Gastrocnemius medialis (tissue), 4 donors: ENCODE measurements around the gene IGFBP4. TPM values are rescaled to one million over a fixed set of nuclear protein-coding genes. Genes with fewer than 3 reads are reported as not detected.

Experiments used
- ATAC-seq, 2 donors: fragments of 150-250 bp; one replicate each; pipeline ENCODE4 v1.9.1; 2016
- DNase-seq, 2 donors: peaks; one replicate each; pipeline ENCODE4 v3.0.0-alpha.2; 2019
- H3K27ac ChIP-seq, 4 donors: fragments of 200-600 bp; sonication (generic); 1 replicate in 1 of 4; 2 replicates in 3 of 4; pipeline ENCODE4 v1.5.1; 2016 to 2018; ENCODE audit warnings: mild to moderate bottlenecking in 2 of 4, moderate library complexity in 1 of 4
- H3K27me3 ChIP-seq, 3 donors: fragments of 200-600 bp; sonication (generic) in 2 of 3; 1 replicate in 1 of 3; 2 replicates in 2 of 3; pipeline versions ENCODE4 v1.5.1 to v1.6.0; 2016 to 2019; ENCODE audit warnings: mild to moderate bottlenecking in 1 of 3, moderate library complexity in 1 of 3
- H3K36me3 ChIP-seq, 2 donors: fragments of 200-600 bp; sonication (generic) in 1 of 2; one replicate each; pipeline ENCODE4 v1.5.1; 2017 to 2018
- H3K4me1 ChIP-seq, 2 donors: fragments of 200-600 bp; sonication (generic) in 1 of 2; one replicate each; pipeline ENCODE4 v1.5.1; 2016 to 2017; ENCODE audit warnings: mild to moderate bottlenecking in 2 of 2
- H3K4me3 ChIP-seq, 4 donors: fragments of 200-600 bp; sonication (generic) in 3 of 4; 1 replicate in 1 of 4; 2 replicates in 3 of 4; pipeline ENCODE4 v1.5.1; 2016 to 2019; ENCODE audit warnings: mild to moderate bottlenecking in 2 of 4
- H3K9me3 ChIP-seq, 3 donors: fragments of 200-600 bp; sonication (generic) in 2 of 3; 1 replicate in 1 of 3; 2 replicates in 2 of 3; pipeline ENCODE4 v1.5.1; 2016 to 2019
- POLR2A ChIP-seq, 2 donors: fragments of 450-650 bp; IDR thresholded peaks; one replicate each; pipeline ENCODE4 v1.6.1; 2017; ENCODE audit warnings: antibody characterized with exemption in 2 of 2, mild to moderate bottlenecking in 2 of 2, moderate library complexity in 2 of 2
- in situ Hi-C, 4 donors: fragments of 200-750 bp; cut with MboI; loops; one replicate each; pipeline versions ENCODE4 v1.15.0 to v1.8.0; 2017; ENCODE audit warnings: low sequenced_read_pairs in 4 of 4
- intact Hi-C: fragments of 100-400 bp; cut with DNase I; formaldehyde crosslinking; loops from one replicate; pipeline ENCODE4 v1.15.1; 2023; ENCODE audit warnings: low total_unique reads
- total RNA-seq, 4 donors: library from RNA; depleted of rRNA; stranded (reverse); fragments of >200 nt; gene quantifications; one replicate each; pipeline versions ENCODE4 v1.1.0 to v1.2.3, GENCODE V29; 2016
- TF ChIP-seq, protein P1 (sequence below), 5 experiments: fragments of 450-650 bp in 3 of 5; fragments of 200-600 bp in 2 of 5; sonication (generic) in 2 of 5; IDR thresholded peaks in 4 of 5; conservative IDR thresholded peaks in 1 of 5; 1 replicate in 4 of 5; 2 replicates in 1 of 5; pipeline ENCODE4 v1.5.1; 2016 to 2019; ENCODE audit warnings: antibody characterized with exemption in 5 of 5, mild to moderate bottlenecking in 3 of 5, moderate library complexity in 3 of 5

Gene IGFBP4
- total RNA-seq, 4 donors from 2014 or later: 14.5 to 56.8 (median 36.5) TPM

DNA sequence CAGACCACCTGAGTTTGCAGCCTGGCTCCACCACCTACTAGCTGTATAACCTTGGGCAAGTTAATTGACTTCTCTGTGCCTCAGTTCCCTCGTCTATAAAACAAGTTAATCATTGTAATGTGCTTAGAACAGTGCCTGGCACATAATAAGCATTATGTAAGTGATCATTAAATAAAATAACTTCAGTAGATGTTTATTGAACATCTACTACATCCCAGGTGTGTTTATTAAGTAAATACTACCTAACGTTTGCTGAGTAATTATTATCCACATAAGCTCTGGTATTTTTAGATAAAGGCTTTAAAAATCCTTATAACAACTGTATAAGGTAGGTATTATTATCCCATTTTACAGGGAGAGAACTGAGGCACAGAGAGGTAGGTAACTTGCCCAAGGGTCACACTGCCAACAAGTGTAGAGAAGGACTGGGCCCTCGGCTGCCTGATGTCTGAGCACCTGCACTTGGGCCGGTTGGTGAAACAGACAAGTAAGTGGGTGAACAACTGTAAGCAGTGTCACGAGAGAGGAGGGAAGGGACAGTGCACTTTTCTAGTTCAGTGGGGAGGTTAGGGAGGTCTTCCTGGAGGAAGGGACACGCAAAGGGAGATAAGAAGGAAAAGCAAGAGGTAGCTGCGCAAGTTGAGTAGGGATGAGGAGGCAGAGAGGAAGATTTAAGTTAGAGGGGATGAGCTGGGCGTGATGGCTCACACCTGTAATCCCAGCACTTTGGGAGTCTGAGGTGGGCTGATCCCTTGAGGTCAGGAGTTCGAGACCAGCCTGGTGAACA, 53.6 kb downstream of the IGFBP4 start:
- Histone ChIP-seq H3K9me3 (no peaks in the 10 kb centered on the region), H3K27ac (no peak overlapping the region), H3K4me1 (peaks cover 16 to 18% of the 10 kb centered on the region in 2 donors), H3K4me3 (no peak overlapping the region), H3K36me3 (no peaks in the 10 kb centered on the region), H3K27me3 (no peaks in the 10 kb centered on the region)
- intact Hi-C loops: loop anchor here (5.0 kb wide), 1 partner anchor 35 kb away; no protein-coding TSS in a partner anchor
- TF ChIP-seq, protein P1, sequence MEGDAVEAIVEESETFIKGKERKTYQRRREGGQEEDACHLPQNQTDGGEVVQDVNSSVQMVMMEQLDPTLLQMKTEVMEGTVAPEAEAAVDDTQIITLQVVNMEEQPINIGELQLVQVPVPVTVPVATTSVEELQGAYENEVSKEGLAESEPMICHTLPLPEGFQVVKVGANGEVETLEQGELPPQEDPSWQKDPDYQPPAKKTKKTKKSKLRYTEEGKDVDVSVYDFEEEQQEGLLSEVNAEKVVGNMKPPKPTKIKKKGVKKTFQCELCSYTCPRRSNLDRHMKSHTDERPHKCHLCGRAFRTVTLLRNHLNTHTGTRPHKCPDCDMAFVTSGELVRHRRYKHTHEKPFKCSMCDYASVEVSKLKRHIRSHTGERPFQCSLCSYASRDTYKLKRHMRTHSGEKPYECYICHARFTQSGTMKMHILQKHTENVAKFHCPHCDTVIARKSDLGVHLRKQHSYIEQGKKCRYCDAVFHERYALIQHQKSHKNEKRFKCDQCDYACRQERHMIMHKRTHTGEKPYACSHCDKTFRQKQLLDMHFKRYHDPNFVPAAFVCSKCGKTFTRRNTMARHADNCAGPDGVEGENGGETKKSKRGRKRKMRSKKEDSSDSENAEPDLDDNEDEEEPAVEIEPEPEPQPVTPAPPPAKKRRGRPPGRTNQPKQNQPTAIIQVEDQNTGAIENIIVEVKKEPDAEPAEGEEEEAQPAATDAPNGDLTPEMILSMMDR (IDR thresholded peaks at IDR 0.05 in 4 of 5, conservative IDR thresholded peaks at IDR 0.05 in 1 of 5): no peak
- no peak for TF ChIP-seq POLR2A (IDR thresholded peaks at IDR 0.05)
- ATAC-seq: no peak
- no peak for DNase-seq
- in situ Hi-C loops: no loop called here

DNA sequence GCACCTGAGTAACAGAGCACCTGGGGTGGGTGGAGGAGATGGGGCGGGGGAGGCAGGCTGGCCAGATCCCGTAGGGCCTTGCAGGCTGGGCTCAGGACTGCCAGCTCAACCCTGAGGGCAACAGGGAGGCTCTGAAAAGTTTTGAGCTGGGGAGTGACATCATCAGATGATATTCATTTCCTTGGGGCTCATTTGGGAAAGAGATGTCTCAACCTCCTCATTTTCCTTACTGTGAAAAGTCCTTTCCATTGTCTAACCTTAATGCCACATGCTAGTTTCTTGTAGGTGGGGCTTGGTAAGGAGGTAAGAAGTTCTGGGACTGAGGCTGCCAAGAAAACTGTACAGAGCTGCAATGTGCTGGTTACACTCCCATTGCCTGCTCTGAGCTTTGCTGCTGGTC, 54.4 kb downstream of the IGFBP4 start:
- DNase-seq: no peak
- Histone ChIP-seq H3K27ac (peak overlapping the region in 2 of 4 donors; percentile 55 to 76), H3K9me3 (no peaks in the 10 kb centered on the region), H3K27me3 (no peaks in the 10 kb centered on the region), H3K4me1 (peaks cover 16 to 18% of the 10 kb centered on the region in 2 donors), H3K4me3 (no peak overlapping the region), H3K36me3 (no peaks in the 10 kb centered on the region)
- no peak for TF ChIP-seq POLR2A (IDR thresholded peaks at IDR 0.05)
- TF ChIP-seq, protein P1 (IDR thresholded peaks at IDR 0.05 in 4 of 5, conservative IDR thresholded peaks at IDR 0.05 in 1 of 5): no peak
- ATAC-seq: no peak
- in situ Hi-C loops: no loop called here
- intact Hi-C loops: loop anchor here (5.0 kb wide), 1 partner anchor 35 kb away; no protein-coding TSS in a partner anchor

DNA sequence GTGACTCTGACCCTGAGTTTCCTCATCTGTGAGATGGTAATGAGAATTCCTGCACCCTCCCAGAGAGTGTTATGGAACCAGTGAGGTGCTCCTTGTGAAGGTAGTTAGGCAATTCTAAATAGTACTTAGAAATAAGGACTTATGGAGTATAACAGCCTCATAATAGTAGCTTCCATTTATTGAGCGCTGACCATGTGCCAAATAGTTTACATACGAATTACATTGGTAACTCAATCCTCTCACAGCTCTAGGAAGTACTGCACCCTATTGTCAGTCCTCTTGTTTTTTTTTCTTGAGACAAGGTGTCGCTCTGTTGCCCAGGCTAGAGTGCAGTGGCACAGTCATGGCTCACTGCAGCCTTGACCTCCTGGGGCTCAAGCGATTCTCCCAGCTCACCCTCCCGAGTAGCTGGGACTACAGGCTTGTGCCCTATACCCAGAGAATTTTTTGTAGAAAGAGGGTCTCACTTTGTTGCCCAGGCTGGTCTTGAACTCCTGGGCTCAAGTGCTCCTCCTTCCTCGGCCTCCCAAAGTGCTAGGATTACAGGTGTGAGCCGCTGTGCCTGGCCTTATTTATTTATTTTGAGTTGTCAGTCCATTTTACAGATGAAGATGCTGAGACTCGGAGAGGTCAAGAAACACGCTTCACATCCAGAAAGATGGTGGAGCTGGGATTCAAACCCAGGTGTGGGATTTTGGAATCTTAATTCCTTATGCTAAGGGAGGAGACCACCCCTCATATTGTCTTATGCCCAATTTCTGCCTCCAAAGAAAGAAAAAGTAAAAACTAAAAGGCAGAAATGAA, 55.2 kb downstream of the IGFBP4 start:
- in situ Hi-C loops: no loop called here

DNA sequence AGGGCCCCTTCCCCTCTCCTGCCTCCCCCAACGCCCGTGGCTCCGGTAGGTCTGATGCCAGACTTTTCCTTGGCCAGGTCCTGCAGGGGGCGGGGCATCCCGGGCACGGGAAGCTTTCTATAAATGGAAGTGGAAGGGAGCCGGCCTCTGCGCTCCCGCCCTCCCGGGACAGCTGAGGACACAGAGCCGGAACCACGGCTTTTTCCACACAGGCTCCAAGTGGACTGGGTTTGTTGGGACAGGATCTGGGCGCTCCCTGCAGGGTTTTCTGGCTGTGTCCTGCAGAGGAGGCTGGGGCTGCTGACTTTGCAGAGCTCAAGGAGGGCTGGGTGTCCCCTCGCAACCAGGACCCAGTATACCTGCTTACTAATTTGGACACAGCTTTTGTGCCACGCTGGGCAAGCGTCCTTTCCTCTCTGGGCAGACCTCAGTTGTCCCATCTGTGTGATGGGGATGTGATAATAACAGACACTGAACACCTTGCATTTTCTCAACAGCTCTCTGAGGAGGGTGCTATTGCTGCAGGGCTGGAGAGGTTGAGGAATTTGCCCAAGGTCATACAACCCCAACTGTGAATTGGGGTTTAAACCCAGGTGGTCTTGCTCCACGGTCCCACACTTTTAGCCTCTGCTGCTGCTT, 56.4 kb downstream of the IGFBP4 start:
- no peaks in the 10 kb centered on the region for H3K36me3 ChIP-seq
- H3K4me1 ChIP-seq: peaks cover 16 to 18% of the 10 kb centered on the region in 2 donors
- peak overlapping the region; percentile 55 to 76 (median 63) for H3K27ac ChIP-seq
- peak; percentile 94 to 95 for ATAC-seq
- in situ Hi-C loops: no loop called here
- no peak for TF ChIP-seq POLR2A (IDR thresholded peaks at IDR 0.05)
- TF ChIP-seq, protein P1 (IDR thresholded peaks at IDR 0.05 in 4 of 5, conservative IDR thresholded peaks at IDR 0.05 in 1 of 5): peak in 2 of 5 experiments; percentile 10 to 19
- peak overlapping the region; percentile 11 to 20 (median 18) for H3K4me3 ChIP-seq
- DNase-seq: peak; percentile 81 to 93
- no peaks in the 10 kb centered on the region for H3K9me3 ChIP-seq
- intact Hi-C loops: loop anchor here (1.0 to 5.0 kb wide), 2 partner anchors 11 to 33 kb away; no protein-coding TSS in a partner anchor
- H3K27me3 ChIP-seq: no peaks in the 10 kb centered on the region

More for the DNA sequence above, 55.2 kb downstream of the IGFBP4 start:
- H3K4me3 ChIP-seq: no peak overlapping the region
- H3K9me3 ChIP-seq: no peaks in the 10 kb centered on the region
- no peaks in the 10 kb centered on the region for H3K27me3 ChIP-seq
- ATAC-seq (no peak), DNase-seq (no peak)
- peaks cover 16 to 18% of the 10 kb centered on the region in 2 donors for H3K4me1 ChIP-seq
- H3K27ac ChIP-seq: peak overlapping the region in 3 of 4 donors; percentile 55 to 76 (median 57)
- no peak for TF ChIP-seq POLR2A (IDR thresholded peaks at IDR 0.05)
- TF ChIP-seq, protein P1 (IDR thresholded peaks at IDR 0.05 in 4 of 5, conservative IDR thresholded peaks at IDR 0.05 in 1 of 5): no peak
- intact Hi-C loops: loop anchor here (1.0 to 5.0 kb wide), 2 partner anchors 12 to 34 kb away; no protein-coding TSS in a partner anchor
- no peaks in the 10 kb centered on the region for H3K36me3 ChIP-seq
